Measurements from ENCODE around the gene REXO1.

The REXO1 gene

DNA sequence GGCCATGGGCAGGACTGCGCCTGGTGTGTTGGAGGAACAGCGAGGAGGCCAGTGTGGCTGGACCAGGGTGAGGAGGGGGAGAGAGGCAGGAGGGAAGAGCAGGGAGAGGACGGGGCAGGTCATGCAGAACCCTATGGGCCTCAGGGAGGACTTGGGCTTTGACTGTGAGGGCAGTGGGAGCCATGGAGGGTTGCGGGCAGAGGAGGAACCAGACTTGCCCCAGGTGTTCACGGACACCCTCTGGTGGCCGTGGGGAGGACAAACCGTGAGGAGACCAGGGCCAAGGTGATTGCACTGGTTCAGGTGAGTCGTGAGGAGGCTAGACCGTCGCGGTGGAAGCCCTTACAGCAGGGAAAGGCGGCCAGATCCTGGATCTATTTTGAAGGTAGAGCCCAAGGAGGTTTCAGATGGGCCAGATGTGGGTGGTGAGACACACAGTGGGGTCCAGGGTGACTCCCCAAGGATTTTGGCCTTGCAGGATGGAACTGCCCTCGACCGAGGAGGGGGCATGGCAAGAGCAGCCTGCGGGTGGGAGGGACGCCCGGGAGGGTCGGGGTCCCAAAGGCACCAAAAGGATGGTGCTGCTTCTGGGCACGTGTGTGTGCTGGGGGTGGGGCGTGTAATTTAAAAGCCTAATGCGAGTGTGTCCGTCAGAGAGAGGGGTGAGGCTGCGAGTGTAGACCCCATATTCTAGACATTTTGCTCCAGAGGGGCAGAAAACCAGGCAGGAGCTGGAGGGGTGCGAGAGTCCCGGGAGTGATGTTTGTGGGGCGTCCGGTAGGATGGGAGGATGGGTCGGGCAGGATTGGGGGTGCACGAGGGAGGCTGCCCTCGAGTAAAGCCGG is 2.7 kb upstream of the REXO1 start:
- DNase-seq (ENCODE audit: low read depth, low spot score) = no peak
- TF ChIP-seq, protein P1, sequence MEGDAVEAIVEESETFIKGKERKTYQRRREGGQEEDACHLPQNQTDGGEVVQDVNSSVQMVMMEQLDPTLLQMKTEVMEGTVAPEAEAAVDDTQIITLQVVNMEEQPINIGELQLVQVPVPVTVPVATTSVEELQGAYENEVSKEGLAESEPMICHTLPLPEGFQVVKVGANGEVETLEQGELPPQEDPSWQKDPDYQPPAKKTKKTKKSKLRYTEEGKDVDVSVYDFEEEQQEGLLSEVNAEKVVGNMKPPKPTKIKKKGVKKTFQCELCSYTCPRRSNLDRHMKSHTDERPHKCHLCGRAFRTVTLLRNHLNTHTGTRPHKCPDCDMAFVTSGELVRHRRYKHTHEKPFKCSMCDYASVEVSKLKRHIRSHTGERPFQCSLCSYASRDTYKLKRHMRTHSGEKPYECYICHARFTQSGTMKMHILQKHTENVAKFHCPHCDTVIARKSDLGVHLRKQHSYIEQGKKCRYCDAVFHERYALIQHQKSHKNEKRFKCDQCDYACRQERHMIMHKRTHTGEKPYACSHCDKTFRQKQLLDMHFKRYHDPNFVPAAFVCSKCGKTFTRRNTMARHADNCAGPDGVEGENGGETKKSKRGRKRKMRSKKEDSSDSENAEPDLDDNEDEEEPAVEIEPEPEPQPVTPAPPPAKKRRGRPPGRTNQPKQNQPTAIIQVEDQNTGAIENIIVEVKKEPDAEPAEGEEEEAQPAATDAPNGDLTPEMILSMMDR (IDR thresholded peaks at IDR 0.05; ENCODE audit: low read depth, low read length) = no peak
- in situ Hi-C loops (cut with HindIII; ENCODE audit: low sequenced_read_pairs) = no loop called here
- H3K4me3 ChIP-seq (ENCODE audit: low read depth, low read length) = no peak overlapping the region

DNA sequence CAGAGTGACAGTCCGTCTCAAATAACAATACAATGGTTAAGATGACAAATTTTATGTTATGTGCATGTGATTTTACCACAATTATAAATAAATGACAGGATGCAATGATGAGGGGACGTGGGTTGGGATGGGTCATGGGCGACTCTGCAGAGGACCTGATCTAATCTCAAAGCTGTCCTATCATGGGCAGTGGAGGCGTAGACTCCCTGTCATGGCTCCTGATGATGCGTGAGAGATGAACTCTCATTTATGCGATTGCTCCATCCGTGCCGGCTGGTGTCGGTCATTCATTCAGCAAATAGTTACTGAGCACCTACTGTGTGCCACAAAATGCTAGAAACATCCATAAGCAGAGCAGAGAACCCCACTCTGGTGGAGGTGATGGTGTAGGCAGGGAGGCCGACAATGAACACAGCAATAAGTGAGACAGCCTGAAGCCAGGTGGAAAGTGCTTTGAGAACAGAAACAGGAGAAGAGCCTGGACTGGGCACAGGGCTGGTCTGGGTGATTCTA is 1.7 kb upstream of the REXO1 start:
- in situ Hi-C loops (cut with HindIII; ENCODE audit: low sequenced_read_pairs) = no loop called here
- TF ChIP-seq, protein P1 (IDR thresholded peaks at IDR 0.05; ENCODE audit: low read depth, low read length) = no peak
- no peak overlapping the region for H3K4me3 ChIP-seq (ENCODE audit: low read depth, low read length)
- DNase-seq (ENCODE audit: low read depth, low spot score) = no peak

DNA sequence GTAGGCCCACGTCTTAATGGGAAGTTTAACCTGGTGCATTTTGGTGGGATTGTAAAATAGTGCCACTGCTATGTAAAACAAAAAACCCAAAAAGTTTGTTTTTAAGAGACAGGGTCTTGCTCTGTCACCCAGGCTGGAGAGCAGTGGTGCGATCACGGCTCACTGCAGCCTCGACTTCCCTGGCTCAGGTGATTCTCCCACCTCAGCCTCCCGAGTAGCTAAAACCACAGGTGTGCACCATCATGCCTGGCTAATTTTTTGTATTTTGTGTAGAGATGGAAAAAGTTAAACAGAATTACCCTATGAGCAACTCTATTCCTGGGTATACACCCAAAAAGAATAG is 820 bp upstream of the REXO1 start:
- in situ Hi-C loops (cut with HindIII; ENCODE audit: low sequenced_read_pairs) = no loop called here
- peak overlapping the region; percentile 15 for H3K4me3 ChIP-seq (ENCODE audit: low read depth, low read length)
- TF ChIP-seq, protein P1 (IDR thresholded peaks at IDR 0.05; ENCODE audit: low read depth, low read length) = no peak
- DNase-seq (ENCODE audit: low read depth, low spot score) = no peak

DNA sequence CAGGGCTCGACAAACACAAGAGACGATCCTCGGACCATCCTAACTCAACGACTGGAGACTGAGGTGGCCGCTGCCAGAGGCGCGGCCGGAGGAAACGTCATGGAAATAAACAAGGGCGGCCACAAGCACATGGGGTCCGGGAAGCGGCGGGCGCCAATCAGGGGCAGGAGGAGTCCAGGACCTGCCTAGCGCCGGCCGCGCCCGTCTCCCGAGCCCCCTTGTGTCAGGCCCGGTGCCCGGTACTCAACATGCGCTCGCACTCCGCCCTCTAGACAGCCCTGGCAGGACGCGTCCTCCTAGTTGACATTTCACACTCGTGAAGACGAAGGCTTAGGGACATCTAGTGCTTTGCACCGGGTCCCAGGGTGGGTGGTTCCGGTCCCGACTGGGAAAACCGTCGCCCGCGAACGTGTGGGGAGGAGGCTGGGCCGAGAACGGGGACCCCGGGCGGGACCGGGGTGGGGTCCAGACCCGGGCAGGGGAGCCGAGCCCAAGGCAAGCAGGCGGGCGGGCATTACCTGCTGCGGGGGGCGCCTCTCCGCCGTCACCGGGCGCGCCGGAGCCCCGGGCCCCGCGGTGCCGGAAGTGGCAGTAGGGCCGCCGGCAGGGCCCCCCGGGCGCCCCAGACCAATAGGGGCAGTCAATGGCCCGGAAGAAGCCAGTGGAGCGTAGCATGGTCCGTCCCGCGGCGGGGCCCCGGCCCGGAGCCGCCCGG is 442 bp downstream of the REXO1 start:
- TF ChIP-seq, protein P1 (IDR thresholded peaks at IDR 0.05; ENCODE audit: low read depth, low read length) = no peak
- peak overlapping the region; percentile 97 for H3K4me3 ChIP-seq (ENCODE audit: low read depth, low read length)
- DNase-seq (ENCODE audit: low read depth, low spot score) = peak; percentile 39
- in situ Hi-C loops (cut with HindIII; ENCODE audit: low sequenced_read_pairs) = no loop called here

DNA sequence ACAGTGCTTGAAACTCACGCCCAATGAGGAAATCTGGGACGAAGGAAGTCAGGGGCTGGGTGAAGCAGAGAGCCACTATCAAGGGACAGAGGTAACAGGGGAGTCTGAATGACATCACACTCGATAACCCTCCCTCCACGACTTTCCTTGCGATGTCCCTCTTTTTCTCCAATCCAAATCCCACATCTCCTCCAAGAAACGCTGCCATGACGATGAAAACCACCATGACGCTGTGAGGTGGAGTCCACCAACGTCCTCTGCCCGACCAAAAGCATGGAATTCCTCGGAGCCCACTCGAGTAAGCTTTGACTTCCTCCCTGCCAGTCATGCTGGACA is 967 bp downstream of the REXO1 start:
- peak; percentile 32 for DNase-seq (ENCODE audit: low read depth, low spot score)
- peak overlapping the region; percentile 97 for H3K4me3 ChIP-seq (ENCODE audit: low read depth, low read length)
- TF ChIP-seq, protein P1 (IDR thresholded peaks at IDR 0.05; ENCODE audit: low read depth, low read length) = no peak
- in situ Hi-C loops (cut with HindIII; ENCODE audit: low sequenced_read_pairs) = no loop called here

DNA sequence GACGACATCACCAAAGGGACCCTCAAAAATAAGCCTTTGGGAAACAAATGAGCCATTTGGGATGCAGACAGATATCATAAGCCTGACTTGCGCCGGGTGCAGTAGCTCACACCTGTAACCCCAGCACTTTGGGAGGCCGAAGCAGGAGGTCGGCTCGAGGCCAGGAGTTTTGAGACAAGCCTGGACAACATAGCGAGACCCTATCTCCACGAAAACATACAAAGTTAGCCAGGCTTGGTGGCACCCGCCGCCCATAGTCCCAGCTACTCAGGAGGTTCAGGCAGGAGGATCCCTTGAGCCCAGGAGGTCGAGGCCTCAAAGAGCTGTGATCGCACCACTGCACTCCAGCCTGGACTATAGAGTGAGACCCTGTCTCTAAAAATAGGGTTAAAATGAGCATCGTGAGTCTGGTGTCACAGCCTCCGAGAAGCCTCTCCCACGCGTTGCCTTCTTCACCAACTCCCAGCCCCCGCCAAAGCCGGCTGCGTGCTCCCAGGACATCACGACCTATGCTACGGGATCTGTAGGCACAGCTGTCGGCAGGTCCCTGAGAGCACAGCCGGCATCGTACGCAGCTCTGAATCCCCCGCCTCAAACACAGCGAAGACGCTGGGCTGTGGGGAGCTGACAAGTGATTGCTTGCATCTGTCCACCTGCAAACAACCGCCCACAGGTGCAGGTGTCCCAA is 1.6 kb downstream of the REXO1 start:
- no peak overlapping the region for H3K4me3 ChIP-seq (ENCODE audit: low read depth, low read length)
- in situ Hi-C loops (cut with HindIII; ENCODE audit: low sequenced_read_pairs) = no loop called here
- no peak for DNase-seq (ENCODE audit: low read depth, low spot score)
- TF ChIP-seq, protein P1 (IDR thresholded peaks at IDR 0.05; ENCODE audit: low read depth, low read length) = no peak
